KBM-7 (cell line): Measurements from ENCODE around the gene FXYD7.
A peak's percentile ranks its signal among the peaks of the same experiment; 100 is the strongest.
"Not testable (repeated sequence)": the region's sequence is repeated elsewhere in the genome, so short reads cannot be mapped to it uniquely, and the experiment has no call there.

ENCODE experiments used
- DNase-seq: peaks from one replicate; pipeline ENCODE4 v3.0.0-alpha.2; 2015
- in situ Hi-C: fragments of 300-500 bp; cut with MboI; formaldehyde crosslinking; loops from 2 replicates; pipeline ENCODE4 v1.14.3; 2020; ENCODE audit warnings: low sequenced_read_pairs, low pct_unique_long_range_greater_than_20kb, mixed read lengths

FXYD7 gene

GRCh38 chr19:35140962-35141836, 1.9 kb upstream of the FXYD7 start:
- peak; percentile 56 for DNase-seq
- in situ Hi-C loops = no loop called here

GRCh38 chr19:35141837-35142605, 1.0 kb upstream of the FXYD7 start:
- in situ Hi-C loops = no loop called here

GRCh38 chr19:35142606-35143230, 337 bp upstream of the FXYD7 start:
- DNase-seq = peak; percentile 53
- in situ Hi-C loops = no loop called here

More at GRCh38 chr19:35141837-35142605, 1.0 kb upstream of the FXYD7 start:
- DNase-seq = no peak

GRCh38 chr19:35143818-35144217, 763 bp downstream of the FXYD7 start:
- no peak for DNase-seq
- in situ Hi-C loops = no loop called here

GRCh38 chr19:35144259-35144599, 1.2 kb downstream of the FXYD7 start:
- no peak for DNase-seq
- in situ Hi-C loops = no loop called here

GRCh38 chr19:35144600-35145436, 1.8 kb downstream of the FXYD7 start:
- peak; percentile 50 for DNase-seq

GRCh38 chr19:35146746-35147459, 3.8 kb downstream of the FXYD7 start:
- in situ Hi-C loops = no loop called here
- DNase-seq = no peak

More at GRCh38 chr19:35144600-35145436, 1.8 kb downstream of the FXYD7 start:
- in situ Hi-C loops = no loop called here

- no peak for DNase-seq
- in situ Hi-C loops = no loop called here
These were observed 6.4 kb downstream of the FXYD7 start for GRCh38 chr19:35149463-35149862.

GRCh38 chr19:35150445-35150844, 7.4 kb downstream of the FXYD7 start:
- no peak for DNase-seq
- in situ Hi-C loops = no loop called here

GRCh38 chr19:35151273-35152065, 8.4 kb downstream of the FXYD7 start:
- in situ Hi-C loops = no loop called here
- no peak for DNase-seq

- DNase-seq, in situ Hi-C loops: not testable (repeated sequence)
These were observed 10.1 kb downstream of the FXYD7 start for GRCh38 chr19:35153129-35153522.

- peak; percentile 64 for DNase-seq
- in situ Hi-C loops = no loop called here
These were observed 10.9 kb downstream of the FXYD7 start for GRCh38 chr19:35153701-35154524.

- DNase-seq = peak; percentile 84
- in situ Hi-C loops = no loop called here
These were observed 11.7 kb downstream of the FXYD7 start, which contains the start of gene FXYD5 for GRCh38 chr19:35154525-35155406. Gene FXYD5, plus strand, starts transcription at chr19:35154735. Its CDS starts 816 bp downstream, at chr19:35155551.

- in situ Hi-C loops = no loop called here
- no peak for DNase-seq
These were observed 12.4 kb downstream of the FXYD7 start for GRCh38 chr19:35155441-35155840.

- no peak for DNase-seq
- in situ Hi-C loops = no loop called here
These were observed 13.1 kb downstream of the FXYD7 start for GRCh38 chr19:35155981-35156672.
